ENCODE data around the gene ZBTB6. TPM values are rescaled to one million over a fixed set of nuclear protein-coding genes. Genes with fewer than 3 reads are reported as not detected.
A peak's percentile ranks its signal among the peaks of the same experiment; 100 is the strongest.

The ZBTB6 gene
- total RNA-seq, 4 donors from 2014 or later: 5.7 to 12.3 (median 8.8) TPM

DNA sequence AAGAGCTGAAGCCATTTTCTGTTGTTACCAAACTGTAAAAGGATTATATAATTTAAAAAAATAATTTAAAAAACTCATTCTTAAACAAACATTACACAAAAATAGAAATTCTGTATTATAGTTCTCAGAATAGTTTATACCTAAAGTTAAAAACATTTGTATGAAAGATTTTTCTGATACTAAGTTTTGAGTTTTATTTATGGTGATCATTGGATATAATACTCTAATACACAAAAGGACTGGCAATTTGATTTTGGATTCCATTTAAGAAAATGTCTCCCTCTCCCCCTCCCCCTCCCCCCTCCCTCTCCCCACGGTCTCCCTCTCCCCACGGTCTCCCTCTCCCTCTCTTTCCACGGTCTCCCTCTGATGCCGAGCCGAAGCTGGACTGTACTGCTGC, 47.0 kb downstream of the ZBTB6 start:
- 80 to 91% methylated on average over 5 of the region's 5 CpGs for WGBS, 2 donors
- Histone ChIP-seq H3K4me3 (no peak overlapping the region), H3K36me3 (peaks cover 0 to 44% (median 0%) of the 10 kb centered on the region in 3 donors), H3K9me3 (no peaks in the 10 kb centered on the region), H3K27me3 (no peaks in the 10 kb centered on the region), H3K4me1 (no peaks in the 10 kb centered on the region), H3K27ac (no peak overlapping the region)
- TF ChIP-seq EP300 (IDR thresholded peaks at IDR 0.05) (no peak), POLR2A (IDR thresholded peaks at IDR 0.05) (no peak), CTCF (IDR thresholded peaks at IDR 0.05) (no peak)
- DNase-seq (ENCODE audit: low spot score in 2 of 2): no peak

DNA sequence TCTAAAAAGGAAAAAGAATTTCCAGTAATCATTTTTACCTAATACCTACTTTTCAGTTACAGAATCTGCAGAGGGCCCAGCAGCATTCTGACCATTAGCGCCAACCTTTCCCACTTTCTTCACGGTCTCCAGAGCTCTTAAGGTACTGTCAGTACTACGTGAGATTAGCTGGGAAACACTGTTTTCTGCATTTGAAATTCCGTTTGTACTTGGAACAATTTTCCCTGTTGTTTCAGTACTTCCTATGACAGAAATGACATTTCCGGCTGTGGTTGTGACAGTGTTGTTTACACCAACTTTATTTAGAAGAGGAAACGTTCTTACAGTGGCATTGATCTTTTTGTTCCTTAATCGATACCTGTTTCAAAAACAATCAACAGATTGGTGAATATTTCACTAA, 47.8 kb downstream of the ZBTB6 start:
- H3K27me3 ChIP-seq: no peaks in the 10 kb centered on the region
- H3K36me3 ChIP-seq: peaks cover 0 to 38% (median 0%) of the 10 kb centered on the region in 3 donors
- no peaks in the 10 kb centered on the region for H3K4me1 ChIP-seq
- 80 to 81% methylated on average over 7 of the region's 7 CpGs for WGBS, 2 donors
- no peaks in the 10 kb centered on the region for H3K9me3 ChIP-seq
- DNase-seq (ENCODE audit: low spot score in 2 of 2): no peak
- no peak overlapping the region for H3K27ac ChIP-seq
- no peak for TF ChIP-seq EP300 (IDR thresholded peaks at IDR 0.05)
- TF ChIP-seq POLR2A (IDR thresholded peaks at IDR 0.05): no peak
- TF ChIP-seq CTCF (IDR thresholded peaks at IDR 0.05): no peak
- no peak overlapping the region for H3K4me3 ChIP-seq

DNA sequence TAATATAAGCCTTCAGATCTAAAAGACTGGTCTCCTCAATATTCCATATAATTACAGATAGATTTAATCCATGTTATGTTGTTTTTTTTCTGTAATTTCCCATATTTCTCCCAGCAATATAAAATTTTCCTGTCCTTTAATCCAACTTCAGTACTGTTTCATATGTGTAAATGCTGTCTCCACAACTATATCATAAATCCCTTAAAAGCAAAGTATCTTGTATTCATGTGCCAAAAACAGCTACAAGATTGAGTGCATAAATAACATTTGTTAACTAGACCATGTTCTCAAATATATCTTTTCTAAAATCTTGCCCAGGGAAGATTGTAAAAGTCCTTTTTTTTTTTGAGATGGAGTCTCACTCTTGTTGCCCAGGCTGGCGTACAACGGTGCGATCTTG, 49.7 kb downstream of the ZBTB6 start:
- Histone ChIP-seq H3K27ac (no peak overlapping the region), H3K4me1 (no peaks in the 10 kb centered on the region), H3K36me3 (peaks cover 0 to 34% (median 0%) of the 10 kb centered on the region in 3 donors), H3K9me3 (no peaks in the 10 kb centered on the region), H3K27me3 (no peaks in the 10 kb centered on the region), H3K4me3 (no peak overlapping the region)
- 92 to 99% methylated on average over 3 of the region's 3 CpGs for WGBS, 2 donors
- TF ChIP-seq POLR2A (IDR thresholded peaks at IDR 0.05) (no peak), EP300 (IDR thresholded peaks at IDR 0.05) (no peak), CTCF (IDR thresholded peaks at IDR 0.05) (no peak)
- DNase-seq (ENCODE audit: low spot score in 2 of 2): no peak

GRCh38 chr9:122860319-122861142, 52.6 kb downstream of the ZBTB6 start:
- Histone ChIP-seq H3K9me3 (no peaks in the 10 kb centered on the region), H3K4me3 (no peak overlapping the region), H3K4me1 (no peaks in the 10 kb centered on the region), H3K27me3 (no peaks in the 10 kb centered on the region), H3K36me3 (peaks cover 0 to 62% (median 7%) of the 10 kb centered on the region in 3 donors), H3K27ac (no peak overlapping the region)
- DNase-seq (ENCODE audit: low spot score in 2 of 2): no peak
- no peak for TF ChIP-seq EP300 (IDR thresholded peaks at IDR 0.05)
- no peak for TF ChIP-seq CTCF (IDR thresholded peaks at IDR 0.05)
- no peak for TF ChIP-seq POLR2A (IDR thresholded peaks at IDR 0.05)
- WGBS, 2 donors: 88 to 92% methylated on average over 8 of the region's 8 CpGs

Small RNAs within 50 kb of the gene (small RNA-seq; reads per million reads assigned to genes)
- gene RNY1P15 (not detected), gene SNORD90 (1,794 reads per million, percentile 99 among the genes with 10 or more reads in this experiment)

Other genes with a start within 250 kb of the ZBTB6 start
- gene OR1L3, start 238.2 kb downstream of the ZBTB6 start, total RNA-seq: not detected
- gene OR1L4, start 189.3 kb downstream of the ZBTB6 start, total RNA-seq: not detected
- not detected for gene OR1L6, start 171.0 kb downstream of the ZBTB6 start, total RNA-seq
- gene OR5C1, start 124.4 kb downstream of the ZBTB6 start, total RNA-seq: not detected
- gene OR1K1, start 113.2 kb downstream of the ZBTB6 start, total RNA-seq: not detected
- 10 to 100 TPM; 18.3 to 23.7 (median 21.4) TPM for gene PDCL, start 84.7 kb downstream of the ZBTB6 start, total RNA-seq
- 10 to 100 TPM; 38.4 to 68.2 (median 41.9) TPM for gene RC3H2, start 8.0 kb downstream of the ZBTB6 start, total RNA-seq
- gene ZBTB26, start 18.2 kb upstream of the ZBTB6 start, total RNA-seq: 1 to 10 TPM; 4.9 to 9.0 (median 6.2) TPM
- gene RABGAP1, start 27.7 kb upstream of the ZBTB6 start, total RNA-seq: 10 to 100 TPM; 66.1 to 83.1 (median 73.4) TPM
- 1 to 10 TPM in 2 of 4 donors, under 1 TPM in 1, not detected in 1; 0.98 to 4.4 (median 3.9) TPM for gene GPR21, start 120.3 kb upstream of the ZBTB6 start, total RNA-seq